ENCODE data around the gene PSME4.
A peak's percentile ranks its signal among the peaks of the same experiment; 100 is the strongest.

The PSME4 gene

DNA sequence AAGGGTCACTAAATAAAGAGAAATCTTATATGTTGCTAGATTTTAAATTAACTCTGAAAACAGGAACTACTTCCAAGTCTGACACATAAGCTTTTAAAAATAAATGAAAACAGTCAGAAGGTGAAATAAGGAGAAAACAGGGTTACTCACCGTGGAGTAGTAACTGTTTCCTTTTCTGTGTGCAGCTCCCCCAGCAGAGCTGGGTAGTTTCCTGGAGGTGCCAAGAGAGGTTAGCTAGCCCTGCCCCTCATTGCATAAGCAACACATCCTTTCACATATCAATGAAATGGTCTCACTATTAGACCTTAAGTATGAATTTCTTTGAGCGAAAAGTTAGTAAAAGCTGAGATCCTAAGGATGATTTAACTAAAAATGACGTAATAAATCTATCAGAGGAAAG is 57.1 kb downstream of the PSME4 start:
- no peak for TF ChIP-seq GABPA (IDR thresholded peaks at IDR 0.05; ENCODE audit: low read depth)
- TF ChIP-seq POLR2AphosphoS5 (IDR thresholded peaks at IDR 0.05; ENCODE audit: low read depth), result no peak
- TF ChIP-seq, protein P1, sequence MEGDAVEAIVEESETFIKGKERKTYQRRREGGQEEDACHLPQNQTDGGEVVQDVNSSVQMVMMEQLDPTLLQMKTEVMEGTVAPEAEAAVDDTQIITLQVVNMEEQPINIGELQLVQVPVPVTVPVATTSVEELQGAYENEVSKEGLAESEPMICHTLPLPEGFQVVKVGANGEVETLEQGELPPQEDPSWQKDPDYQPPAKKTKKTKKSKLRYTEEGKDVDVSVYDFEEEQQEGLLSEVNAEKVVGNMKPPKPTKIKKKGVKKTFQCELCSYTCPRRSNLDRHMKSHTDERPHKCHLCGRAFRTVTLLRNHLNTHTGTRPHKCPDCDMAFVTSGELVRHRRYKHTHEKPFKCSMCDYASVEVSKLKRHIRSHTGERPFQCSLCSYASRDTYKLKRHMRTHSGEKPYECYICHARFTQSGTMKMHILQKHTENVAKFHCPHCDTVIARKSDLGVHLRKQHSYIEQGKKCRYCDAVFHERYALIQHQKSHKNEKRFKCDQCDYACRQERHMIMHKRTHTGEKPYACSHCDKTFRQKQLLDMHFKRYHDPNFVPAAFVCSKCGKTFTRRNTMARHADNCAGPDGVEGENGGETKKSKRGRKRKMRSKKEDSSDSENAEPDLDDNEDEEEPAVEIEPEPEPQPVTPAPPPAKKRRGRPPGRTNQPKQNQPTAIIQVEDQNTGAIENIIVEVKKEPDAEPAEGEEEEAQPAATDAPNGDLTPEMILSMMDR (IDR thresholded peaks at IDR 0.05; ENCODE audit: insufficient read depth, low read length), result no peak
- no peak for TF ChIP-seq SPI1 (IDR thresholded peaks at IDR 0.05; ENCODE audit: borderline replicate concordance, low read depth)
- TF ChIP-seq, protein P2, sequence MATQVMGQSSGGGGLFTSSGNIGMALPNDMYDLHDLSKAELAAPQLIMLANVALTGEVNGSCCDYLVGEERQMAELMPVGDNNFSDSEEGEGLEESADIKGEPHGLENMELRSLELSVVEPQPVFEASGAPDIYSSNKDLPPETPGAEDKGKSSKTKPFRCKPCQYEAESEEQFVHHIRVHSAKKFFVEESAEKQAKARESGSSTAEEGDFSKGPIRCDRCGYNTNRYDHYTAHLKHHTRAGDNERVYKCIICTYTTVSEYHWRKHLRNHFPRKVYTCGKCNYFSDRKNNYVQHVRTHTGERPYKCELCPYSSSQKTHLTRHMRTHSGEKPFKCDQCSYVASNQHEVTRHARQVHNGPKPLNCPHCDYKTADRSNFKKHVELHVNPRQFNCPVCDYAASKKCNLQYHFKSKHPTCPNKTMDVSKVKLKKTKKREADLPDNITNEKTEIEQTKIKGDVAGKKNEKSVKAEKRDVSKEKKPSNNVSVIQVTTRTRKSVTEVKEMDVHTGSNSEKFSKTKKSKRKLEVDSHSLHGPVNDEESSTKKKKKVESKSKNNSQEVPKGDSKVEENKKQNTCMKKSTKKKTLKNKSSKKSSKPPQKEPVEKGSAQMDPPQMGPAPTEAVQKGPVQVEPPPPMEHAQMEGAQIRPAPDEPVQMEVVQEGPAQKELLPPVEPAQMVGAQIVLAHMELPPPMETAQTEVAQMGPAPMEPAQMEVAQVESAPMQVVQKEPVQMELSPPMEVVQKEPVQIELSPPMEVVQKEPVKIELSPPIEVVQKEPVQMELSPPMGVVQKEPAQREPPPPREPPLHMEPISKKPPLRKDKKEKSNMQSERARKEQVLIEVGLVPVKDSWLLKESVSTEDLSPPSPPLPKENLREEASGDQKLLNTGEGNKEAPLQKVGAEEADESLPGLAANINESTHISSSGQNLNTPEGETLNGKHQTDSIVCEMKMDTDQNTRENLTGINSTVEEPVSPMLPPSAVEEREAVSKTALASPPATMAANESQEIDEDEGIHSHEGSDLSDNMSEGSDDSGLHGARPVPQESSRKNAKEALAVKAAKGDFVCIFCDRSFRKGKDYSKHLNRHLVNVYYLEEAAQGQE (IDR thresholded peaks at IDR 0.05; ENCODE audit: insufficient replicate concordance, low read depth), result no peak
- H3K27me3 ChIP-seq (ENCODE audit: insufficient read depth, poor library complexity, severe bottlenecking), result no peaks in the 10 kb centered on the region
- no peak overlapping the region for H3K27ac ChIP-seq (replicated peaks)
- no peak overlapping the region for H3K4me3 ChIP-seq (replicated peaks; ENCODE audit: insufficient read depth, low read length)
- peak; percentile 7 to 30 for DNase-seq (ENCODE audit: low read depth in 1 of 2, low spot score in 1 of 2)

DNA sequence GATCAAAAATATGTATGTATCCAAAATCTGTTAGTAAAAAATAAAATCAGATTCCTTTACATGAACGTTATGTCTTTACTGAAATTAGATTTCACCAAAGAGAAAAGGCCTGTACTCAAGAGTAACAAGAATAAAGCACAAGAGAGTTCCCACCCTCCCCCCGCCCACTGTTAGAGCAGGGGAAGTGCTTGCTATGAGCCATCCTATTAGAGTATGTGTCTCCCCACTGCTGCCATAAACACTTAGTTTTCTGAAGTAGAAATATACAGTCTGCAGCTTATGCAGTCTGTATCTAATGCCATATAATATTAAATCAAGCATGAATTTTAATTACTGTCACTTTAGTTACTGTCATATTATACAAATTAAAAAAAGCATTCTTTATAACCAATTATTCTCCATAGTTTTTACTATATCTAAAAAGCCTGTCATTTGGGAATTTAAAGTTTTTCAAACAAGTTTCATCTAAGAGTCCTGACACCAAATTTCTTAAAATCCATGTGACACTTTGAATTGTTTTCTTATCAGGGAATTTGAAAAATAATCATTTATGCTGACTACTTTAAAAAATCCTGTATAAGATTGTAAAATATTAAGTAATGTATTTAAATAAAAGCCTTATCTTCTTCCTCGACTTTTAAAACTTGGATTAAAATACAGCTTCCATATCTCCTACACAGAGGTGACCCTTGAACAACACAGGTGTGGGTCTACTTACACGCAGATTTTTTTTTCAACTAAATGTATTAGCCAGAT is 59.2 kb downstream of the PSME4 start:
- TF ChIP-seq SPI1 (IDR thresholded peaks at IDR 0.05; ENCODE audit: borderline replicate concordance, low read depth) (no peak), POLR2AphosphoS5 (IDR thresholded peaks at IDR 0.05; ENCODE audit: low read depth) (no peak), GABPA (IDR thresholded peaks at IDR 0.05; ENCODE audit: low read depth) (no peak)
- TF ChIP-seq, protein P2 (IDR thresholded peaks at IDR 0.05; ENCODE audit: insufficient replicate concordance, low read depth), result no peak
- TF ChIP-seq, protein P1 (IDR thresholded peaks at IDR 0.05; ENCODE audit: insufficient read depth, low read length), result no peak
- H3K27me3 ChIP-seq (ENCODE audit: insufficient read depth, poor library complexity, severe bottlenecking), result no peaks in the 10 kb centered on the region
- no peak overlapping the region for H3K4me3 ChIP-seq (replicated peaks; ENCODE audit: insufficient read depth, low read length)
- no peak for DNase-seq (ENCODE audit: low read depth in 1 of 2, low spot score in 1 of 2)
- no peak overlapping the region for H3K27ac ChIP-seq (replicated peaks)

DNA sequence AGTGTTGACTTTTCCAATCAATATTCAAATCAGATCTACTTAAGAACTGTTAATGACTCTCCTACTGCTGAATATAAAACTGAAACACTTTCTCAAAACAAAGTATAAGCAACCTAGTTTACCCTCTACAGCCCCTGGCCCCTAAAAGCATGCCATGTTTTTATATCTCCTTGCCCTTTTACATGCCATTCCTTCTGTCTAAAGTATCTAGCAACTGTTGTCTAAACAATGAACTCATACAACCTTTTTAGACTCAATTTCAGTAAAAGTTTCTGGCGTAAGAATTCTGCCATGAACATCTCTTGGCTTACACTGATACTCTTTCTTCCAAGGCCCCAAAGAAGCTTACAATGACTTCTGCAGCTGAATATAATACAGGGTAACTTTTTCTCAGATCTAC is 63.2 kb downstream of the PSME4 start:
- Histone ChIP-seq H3K27me3 (ENCODE audit: insufficient read depth, poor library complexity, severe bottlenecking) (no peaks in the 10 kb centered on the region), H3K4me3 (replicated peaks; ENCODE audit: insufficient read depth, low read length) (no peak overlapping the region), H3K27ac (replicated peaks) (no peak overlapping the region)
- DNase-seq (ENCODE audit: low read depth in 1 of 2, low spot score in 1 of 2), result no peak
- TF ChIP-seq, protein P1 (IDR thresholded peaks at IDR 0.05; ENCODE audit: insufficient read depth, low read length), result no peak
- TF ChIP-seq POLR2AphosphoS5 (IDR thresholded peaks at IDR 0.05; ENCODE audit: low read depth) (no peak), GABPA (IDR thresholded peaks at IDR 0.05; ENCODE audit: low read depth) (no peak), SPI1 (IDR thresholded peaks at IDR 0.05; ENCODE audit: borderline replicate concordance, low read depth) (no peak)
- TF ChIP-seq, protein P2 (IDR thresholded peaks at IDR 0.05; ENCODE audit: insufficient replicate concordance, low read depth), result no peak
